GM20431 (cell line): ENCODE measurements around the gene USP36.
"Not testable (repeated sequence)": the region's sequence is repeated elsewhere in the genome, so short reads cannot be mapped to it uniquely, and the experiment has no call there.

ENCODE experiments used
- in situ Hi-C: fragments of 300-500 bp; cut with MseI, MboI; formaldehyde crosslinking; loops from one replicate; pipeline ENCODE4 v1.15.0; 2020; ENCODE audit warnings: low sequenced_read_pairs; ENCODE audit not compliant: unreplicated experiment

The USP36 gene

GRCh38 chr17:78780335-78780734, 60.3 kb downstream of the USP36 start:
- in situ Hi-C loops = no loop called here

GRCh38 chr17:78779850-78780249, 60.8 kb downstream of the USP36 start:
- in situ Hi-C loops = no loop called here

DNA sequence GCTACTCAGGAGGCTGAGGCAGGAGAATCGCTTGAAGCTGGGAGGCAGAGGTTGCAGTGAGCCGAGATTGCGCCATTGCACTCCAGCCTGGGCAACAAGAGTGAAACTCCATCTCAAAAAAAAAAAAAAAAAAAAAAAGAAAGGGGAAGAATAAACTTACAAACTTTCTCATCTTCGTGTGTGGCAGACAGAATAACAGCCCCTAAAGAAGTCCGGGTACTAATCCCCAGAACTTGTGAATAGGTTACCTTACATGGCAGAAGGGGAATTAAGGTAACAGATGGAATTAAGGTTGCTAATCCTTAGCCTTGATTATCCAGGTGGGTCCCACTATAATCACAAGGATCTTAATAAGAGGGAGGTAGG, 61.3 kb downstream of the USP36 start:
- in situ Hi-C loops = not testable (repeated sequence)

GRCh38 chr17:78777881-78778280, 62.7 kb downstream of the USP36 start:
- in situ Hi-C loops = no loop called here

DNA sequence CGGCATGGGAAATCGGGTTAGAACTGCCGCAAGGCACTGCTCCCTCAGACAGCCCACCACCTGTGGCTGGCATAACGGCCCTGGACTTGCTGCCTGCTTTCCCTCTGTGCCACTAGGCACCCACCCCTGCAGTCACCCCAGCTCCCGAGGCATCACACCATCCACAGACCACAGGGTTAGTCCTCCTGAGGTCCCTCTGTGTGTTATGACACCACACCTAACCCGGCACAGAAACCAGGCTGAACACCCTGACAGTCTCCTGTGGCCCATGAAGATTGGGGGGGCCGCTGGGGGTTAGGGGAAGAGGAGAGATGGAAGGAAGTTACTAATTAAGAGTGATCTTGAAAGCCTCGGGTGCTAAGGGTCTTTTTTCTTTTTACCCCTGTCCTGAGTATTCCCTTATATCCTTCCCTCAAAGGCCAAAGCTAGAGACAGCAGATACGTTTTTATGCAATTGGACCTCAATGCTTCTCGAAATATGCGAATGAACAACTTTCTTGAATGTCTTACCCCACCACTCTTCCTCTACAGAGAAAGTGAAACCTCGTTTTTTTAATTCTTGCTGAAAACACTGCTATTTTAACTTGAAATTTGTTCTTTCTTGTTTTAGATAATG, 65.5 kb downstream of the USP36 start:
- in situ Hi-C loops = no loop called here

- in situ Hi-C loops = no loop called here
Measured at GRCh38 chr17:78774453-78774852, 66.2 kb downstream of the USP36 start.

DNA sequence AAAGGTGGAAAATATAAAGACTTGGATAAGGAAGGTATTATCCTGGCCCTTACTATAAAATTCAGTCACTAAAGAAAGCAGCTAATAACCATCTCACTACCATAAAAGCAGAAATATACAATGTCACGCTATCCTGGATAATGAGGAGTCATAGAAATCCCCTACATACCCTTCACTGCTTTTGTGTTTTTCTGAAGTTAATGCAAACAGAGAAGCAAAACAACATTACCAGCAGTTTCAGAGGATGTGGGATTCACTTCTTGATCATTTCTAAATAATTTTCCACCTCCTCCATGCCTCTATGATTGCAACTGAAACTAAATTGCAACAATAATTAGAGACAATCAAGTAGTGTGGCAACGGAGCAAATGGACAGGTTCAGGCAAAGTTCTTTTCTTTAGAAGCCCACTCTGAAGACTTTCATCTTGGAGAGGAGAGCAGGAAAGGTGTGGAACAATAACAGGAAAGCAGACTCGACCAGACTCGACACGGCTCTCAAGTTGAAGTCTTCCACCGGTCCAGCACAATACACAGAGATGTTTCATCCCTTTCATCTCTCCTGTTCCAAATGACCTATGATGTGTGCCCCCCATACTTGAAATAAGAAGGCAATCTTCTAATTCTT, 68.7 kb downstream of the USP36 start:
- in situ Hi-C loops = no loop called here

DNA sequence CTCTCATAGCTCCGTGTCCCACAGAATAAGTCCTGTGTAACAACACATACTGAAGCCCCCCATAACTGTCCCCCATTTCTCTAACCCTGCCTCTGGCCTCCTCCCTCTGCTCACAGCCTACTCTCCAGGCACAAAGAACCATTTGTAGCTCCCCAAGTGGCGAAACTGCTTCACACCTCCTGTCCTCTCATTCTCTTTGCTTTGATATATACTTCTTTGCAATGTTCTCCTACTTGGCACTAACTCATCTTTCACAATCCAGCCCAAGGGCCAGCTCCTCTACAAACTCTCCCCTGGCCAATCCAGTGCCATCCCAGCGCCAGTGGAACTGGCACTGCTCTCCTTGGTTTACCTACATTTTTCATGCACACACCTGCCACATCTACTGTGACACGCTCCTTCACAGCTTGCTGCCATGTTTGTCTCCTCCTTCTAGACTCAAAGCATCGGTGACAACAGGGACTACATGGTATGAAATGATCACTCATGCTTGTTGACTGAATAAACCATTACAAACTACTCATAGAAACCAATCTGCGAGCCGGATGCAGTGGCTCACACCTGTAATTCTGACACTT, 71.3 kb downstream of the USP36 start:
- in situ Hi-C loops = no loop called here

GRCh38 chr17:78767806-78768205, 72.8 kb downstream of the USP36 start:
- in situ Hi-C loops = no loop called here

- in situ Hi-C loops = no loop called here
Measured at GRCh38 chr17:78766743-78767294, 73.8 kb downstream of the USP36 start.

GRCh38 chr17:78766225-78766624, 74.4 kb downstream of the USP36 start:
- in situ Hi-C loops = no loop called here

GRCh38 chr17:78765821-78766220, 74.8 kb downstream of the USP36 start:
- in situ Hi-C loops = no loop called here

DNA sequence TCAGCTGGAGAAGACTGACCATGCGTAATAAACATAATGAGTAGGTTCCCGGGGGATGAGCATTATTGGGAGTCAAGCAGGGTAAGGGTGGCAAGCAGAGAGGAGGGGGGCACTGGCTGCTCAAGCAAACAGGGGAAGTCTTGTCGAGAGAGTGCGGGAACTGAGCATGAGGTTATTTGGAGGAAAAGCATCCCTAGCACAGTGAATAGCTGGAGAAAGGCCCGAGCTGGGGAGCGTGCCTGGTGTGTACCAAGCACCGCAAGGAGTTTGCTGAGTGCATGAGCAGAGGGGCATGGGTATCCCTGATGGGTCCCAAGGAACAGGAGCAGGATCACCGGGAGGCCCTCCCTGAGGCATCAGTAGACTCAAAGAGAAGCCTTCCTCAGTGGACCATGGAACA, 75.7 kb downstream of the USP36 start:
- in situ Hi-C loops = no loop called here

DNA sequence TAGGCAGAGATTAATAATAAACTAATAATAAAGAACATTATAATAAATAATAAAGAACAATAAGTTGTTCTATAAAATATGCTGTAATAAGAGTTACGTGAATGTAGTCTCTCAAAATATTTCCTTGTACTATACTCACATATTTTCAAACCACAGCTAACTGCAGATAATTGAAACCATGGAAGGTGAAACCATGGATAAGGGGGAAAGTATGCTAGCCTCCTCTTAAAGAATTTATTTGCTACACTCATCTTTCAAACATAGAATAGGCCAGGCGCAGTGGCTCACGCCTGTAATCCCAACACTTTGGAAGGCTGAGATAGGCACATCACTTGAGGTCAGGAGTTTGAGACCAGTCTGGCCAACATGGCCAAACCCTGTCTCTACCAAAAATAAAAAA, 77.1 kb downstream of the USP36 start:
- in situ Hi-C loops = no loop called here

- in situ Hi-C loops = no loop called here
Measured at GRCh38 chr17:78761789-78762406, 78.7 kb downstream of the USP36 start.

- in situ Hi-C loops = no loop called here
Measured at GRCh38 chr17:78759969-78760352, 80.7 kb downstream of the USP36 start.

GRCh38 chr17:78759203-78759968, 81.2 kb downstream of the USP36 start:
- in situ Hi-C loops = no loop called here

DNA sequence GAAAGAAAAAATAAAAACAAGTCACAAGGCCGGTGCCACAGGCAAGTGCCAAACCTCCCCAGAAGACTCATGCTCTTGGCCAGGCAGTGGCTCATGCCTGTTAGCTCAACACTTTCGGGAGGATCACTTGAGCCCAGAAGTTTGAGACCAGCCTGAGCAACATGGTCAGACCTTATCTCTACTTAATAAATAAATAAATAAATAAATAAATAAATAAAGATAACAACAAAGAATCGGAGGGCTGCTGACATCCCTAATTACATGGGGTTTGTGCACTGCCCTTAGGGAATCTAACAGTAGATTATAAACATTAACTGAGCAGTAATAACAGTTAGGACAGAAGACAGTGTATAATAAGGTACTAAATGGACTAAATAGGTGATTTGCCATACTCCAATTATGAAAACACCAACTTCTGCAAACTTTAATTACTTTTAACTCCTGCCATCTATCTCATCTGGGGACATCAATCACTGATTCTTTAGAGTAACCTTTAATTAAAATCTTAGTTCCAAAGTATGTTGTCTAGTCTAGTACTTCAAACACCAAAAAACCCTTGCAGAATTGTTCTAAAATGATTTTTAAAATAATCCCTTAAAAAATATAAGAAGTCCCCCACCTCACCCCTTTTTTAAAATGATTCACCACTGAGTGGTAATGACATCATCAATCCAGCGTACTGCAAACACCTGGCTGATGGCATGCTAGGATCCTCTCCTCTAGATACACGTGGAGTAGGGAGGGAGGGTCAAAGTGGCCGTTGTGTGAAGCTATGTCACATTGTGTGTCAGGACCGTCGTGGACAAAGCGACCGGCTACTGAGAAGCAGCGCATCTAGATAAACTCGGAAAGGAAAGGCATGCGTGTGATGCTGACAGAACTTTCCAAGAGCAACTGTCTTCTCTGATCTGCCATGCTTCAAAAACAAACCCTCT, 87.0 kb downstream of the USP36 start:
- in situ Hi-C loops = no loop called here

- in situ Hi-C loops = no loop called here
Measured at GRCh38 chr17:78751447-78752161, 89.0 kb downstream of the USP36 start.
